GM13977 (cell line): ENCODE data around the gene ZNF185.

Experiments
- DNase-seq: peaks from one replicate; pipeline ENCODE4 v3.0.0; 2012; ENCODE audit warnings: low spot score
- in situ Hi-C: fragments of 300-500 bp; cut with MboI; formaldehyde crosslinking; loops from one replicate; pipeline ENCODE4 v1.12.0; 2022; ENCODE audit warnings: low sequenced_read_pairs, low pct_unique_long_range_greater_than_20kb, mixed read lengths, inconsistent platforms; ENCODE audit not compliant: unreplicated experiment
- TF ChIP-seq, protein P1 (sequence below): IDR thresholded peaks from 2 replicates; pipeline ENCODE4 v1.5.1; 2012; ENCODE audit warnings: mild to moderate bottlenecking, control low read depth; ENCODE audit not compliant: insufficient read depth; ENCODE audit errors: extremely low read depth, missing control alignments

Gene ZNF185

DNA sequence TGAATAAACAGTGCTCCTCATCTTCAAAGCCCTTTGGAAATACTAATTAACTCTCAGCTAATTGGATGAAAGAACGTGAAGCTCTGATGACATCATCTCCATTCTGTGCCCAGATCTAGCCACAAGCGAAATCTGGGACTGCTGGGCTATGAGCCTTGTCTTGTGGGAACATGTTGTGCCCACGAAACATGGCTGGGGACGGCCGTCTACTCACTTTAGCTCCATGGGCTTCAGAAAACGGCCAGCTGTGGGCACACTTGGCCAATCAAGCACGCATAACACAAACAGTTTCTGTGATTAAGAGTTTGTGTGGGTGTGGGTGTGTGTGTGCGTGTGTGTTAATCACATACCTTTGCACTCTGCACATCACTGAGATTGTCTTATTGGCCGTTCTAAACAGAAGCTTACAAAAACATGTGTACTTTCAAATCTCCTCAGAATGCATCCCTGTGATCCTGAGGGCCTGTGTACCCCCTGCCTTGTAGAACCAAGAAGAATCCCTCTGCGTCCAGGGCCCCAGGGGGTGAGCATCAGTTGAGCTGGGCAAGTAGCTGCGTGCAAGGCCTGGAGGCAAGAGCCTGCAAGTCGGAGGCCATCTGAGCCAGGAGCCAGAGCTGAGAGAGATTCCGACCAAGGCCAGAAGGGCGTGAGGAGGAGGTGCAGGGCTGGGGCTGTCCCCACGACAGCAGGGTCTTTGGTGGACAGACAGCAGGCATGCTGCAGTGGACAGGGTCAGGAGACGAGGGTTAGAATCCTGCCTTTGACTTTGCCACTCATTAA is 18.7 kb upstream of the ZNF185 start:
- in situ Hi-C loops, result no loop called here
- no peak for DNase-seq
- TF ChIP-seq, protein P1, sequence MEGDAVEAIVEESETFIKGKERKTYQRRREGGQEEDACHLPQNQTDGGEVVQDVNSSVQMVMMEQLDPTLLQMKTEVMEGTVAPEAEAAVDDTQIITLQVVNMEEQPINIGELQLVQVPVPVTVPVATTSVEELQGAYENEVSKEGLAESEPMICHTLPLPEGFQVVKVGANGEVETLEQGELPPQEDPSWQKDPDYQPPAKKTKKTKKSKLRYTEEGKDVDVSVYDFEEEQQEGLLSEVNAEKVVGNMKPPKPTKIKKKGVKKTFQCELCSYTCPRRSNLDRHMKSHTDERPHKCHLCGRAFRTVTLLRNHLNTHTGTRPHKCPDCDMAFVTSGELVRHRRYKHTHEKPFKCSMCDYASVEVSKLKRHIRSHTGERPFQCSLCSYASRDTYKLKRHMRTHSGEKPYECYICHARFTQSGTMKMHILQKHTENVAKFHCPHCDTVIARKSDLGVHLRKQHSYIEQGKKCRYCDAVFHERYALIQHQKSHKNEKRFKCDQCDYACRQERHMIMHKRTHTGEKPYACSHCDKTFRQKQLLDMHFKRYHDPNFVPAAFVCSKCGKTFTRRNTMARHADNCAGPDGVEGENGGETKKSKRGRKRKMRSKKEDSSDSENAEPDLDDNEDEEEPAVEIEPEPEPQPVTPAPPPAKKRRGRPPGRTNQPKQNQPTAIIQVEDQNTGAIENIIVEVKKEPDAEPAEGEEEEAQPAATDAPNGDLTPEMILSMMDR, result no peak

DNA sequence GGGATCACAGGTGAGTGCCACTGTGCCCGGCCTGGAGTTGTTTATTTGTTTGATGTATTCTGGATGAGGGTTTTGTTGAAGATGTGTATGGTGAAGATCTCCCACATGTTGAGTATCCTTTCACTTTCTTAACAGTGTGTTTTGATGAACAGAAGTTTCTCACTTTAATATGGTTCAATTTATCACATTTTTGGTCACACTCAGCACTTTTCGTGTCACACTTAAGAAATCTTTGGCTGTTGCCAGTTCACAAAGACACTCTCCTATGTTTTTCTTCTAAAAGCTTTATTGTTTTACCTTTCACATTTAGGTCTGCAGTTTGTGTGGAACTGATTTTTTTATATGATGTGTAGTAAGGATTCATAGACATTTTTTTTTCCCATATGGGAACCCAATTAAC is 16.6 kb upstream of the ZNF185 start:
- TF ChIP-seq, protein P1, result no peak
- DNase-seq, result no peak
- in situ Hi-C loops, result no loop called here

DNA sequence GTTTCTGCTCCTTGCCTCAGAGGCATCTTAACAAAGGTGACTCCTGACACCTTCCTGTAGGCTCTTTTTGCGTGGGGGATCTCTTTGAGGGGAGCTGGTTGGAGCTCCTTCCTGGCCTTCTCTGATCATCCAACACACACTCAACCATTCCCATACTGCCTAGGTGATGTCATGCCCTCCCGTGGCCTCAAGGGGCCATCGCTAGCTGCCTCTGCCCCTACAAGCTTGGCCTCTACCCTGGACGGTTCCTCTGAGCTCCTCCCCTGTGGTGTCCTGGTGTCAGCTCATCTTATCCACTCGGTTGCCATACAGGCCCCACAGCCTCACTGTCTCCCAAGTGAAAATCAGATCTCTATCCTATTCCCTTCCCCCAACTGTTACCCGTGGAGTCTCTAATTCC is 13.7 kb upstream of the ZNF185 start:
- no peak for DNase-seq
- in situ Hi-C loops, result no loop called here
- TF ChIP-seq, protein P1, result no peak

DNA sequence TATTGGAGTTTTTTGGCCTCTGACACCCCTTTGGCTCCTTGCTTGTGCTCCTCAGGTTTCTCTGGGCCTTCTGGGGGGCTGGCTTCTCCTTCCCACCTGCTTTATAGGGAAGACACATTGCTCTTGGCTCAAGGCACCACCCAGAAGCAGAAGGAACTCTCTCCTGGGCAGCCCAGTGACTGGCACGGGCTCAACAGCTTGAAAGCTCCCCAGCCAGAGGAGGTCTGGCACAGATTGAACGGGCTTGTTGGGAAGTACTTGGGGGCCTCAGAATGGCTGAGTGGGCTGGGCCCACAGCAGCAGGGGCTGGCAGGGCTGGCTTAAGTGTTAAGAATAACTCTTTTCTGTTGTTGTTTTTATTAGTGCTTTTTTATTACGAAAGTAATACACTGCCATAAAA is 11.2 kb upstream of the ZNF185 start:
- DNase-seq, result no peak
- in situ Hi-C loops, result no loop called here
- TF ChIP-seq, protein P1, result no peak

GRCh38 chrX:152892499-152892898 is 5.4 kb upstream of the ZNF185 start:
- TF ChIP-seq, protein P1, result no peak
- DNase-seq, result no peak
- in situ Hi-C loops, result no loop called here

DNA sequence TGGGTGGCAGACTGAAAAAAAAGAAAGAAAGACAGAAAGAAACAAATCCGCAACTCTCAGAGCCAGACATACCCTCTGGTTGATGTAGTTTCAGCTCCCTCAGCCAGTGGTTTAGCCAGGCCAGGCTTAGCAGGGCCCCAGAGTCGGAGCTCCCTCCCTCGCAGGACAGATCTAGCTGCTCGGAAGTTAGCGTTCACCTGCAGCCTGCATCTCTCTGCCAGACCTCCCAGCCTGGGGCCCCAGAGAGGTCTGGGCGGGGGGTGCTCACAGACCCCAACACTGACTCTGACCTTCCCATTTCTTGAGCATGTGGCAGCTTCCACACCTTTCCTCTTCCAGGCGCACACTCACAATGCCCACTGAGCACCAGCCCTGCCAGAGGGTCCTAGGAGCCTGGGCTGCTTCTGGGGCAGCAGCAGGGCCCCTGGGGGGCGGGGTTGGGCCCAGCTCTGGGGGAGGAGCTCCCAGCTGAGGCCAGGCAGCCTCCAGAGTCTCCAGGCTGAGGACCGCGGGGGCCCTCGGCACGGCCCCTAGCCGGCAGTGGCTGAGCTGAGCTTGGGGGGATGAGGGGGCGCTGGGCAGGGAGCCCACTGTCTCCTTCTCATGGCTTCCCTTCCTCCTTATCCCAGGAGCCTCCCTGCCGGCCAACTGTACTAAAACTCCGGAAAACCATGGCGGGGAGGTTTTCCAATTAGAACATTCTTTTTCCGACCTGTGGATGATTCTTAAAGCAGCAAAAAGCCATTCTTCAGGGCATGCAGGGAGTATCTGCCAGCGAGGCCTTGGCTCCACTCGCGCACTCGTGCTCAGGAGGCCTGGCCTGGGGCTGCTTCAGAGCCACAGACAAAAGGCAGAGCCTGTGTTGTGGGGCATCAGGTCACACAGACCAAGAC is 4.6 kb upstream of the ZNF185 start:
- TF ChIP-seq, protein P1, result no peak
- in situ Hi-C loops, result no loop called here

More for the DNA sequence above, 4.6 kb upstream of the ZNF185 start:
- no peak for DNase-seq
